GM23248 (cell line): ENCODE results near the gene SYNE1. TPM values are rescaled to one million over a fixed set of nuclear protein-coding genes. Genes with fewer than 3 reads are reported as not detected.
A peak's percentile ranks its signal among the peaks of the same experiment; 100 is the strongest.

Source experiments
- DNase-seq: peaks from one replicate; pipeline ENCODE4 v3.0.0-alpha.2; 2015
- H2AFZ ChIP-seq: fragments of 200-600 bp; sonication (generic); 2 replicates; pipeline ENCODE4 v1.6.1; 2016; ENCODE audit warnings: antibody characterized with exemption
- H3F3A ChIP-seq: fragments of 200-600 bp; sonication (generic); 2 replicates; pipeline ENCODE4 v1.6.1; 2016; ENCODE audit warnings: mild to moderate bottlenecking, antibody characterized with exemption, mixed run types; ENCODE audit not compliant: insufficient read depth
- H3K27ac ChIP-seq: fragments of 200-600 bp; sonication (generic); 2 replicates; pipeline ENCODE4 v1.5.1; 2016; ENCODE audit warnings: mild to moderate bottlenecking
- H3K27me3 ChIP-seq: fragments of 200-600 bp; sonication (generic); replicated peaks from 2 replicates; pipeline ENCODE4 v1.6.1; 2016; ENCODE audit warnings: mild to moderate bottlenecking; ENCODE audit not compliant: insufficient read depth
- H3K36me3 ChIP-seq: fragments of 200-600 bp; sonication (generic); 2 replicates; pipeline ENCODE4 v1.6.1; 2016; ENCODE audit warnings: low read depth, mild to moderate bottlenecking
- H3K4me1 ChIP-seq: fragments of 200-600 bp; sonication (generic); 2 replicates; pipeline ENCODE4 v1.6.1; 2016; ENCODE audit warnings: mild to moderate bottlenecking; ENCODE audit not compliant: insufficient read depth
- H3K4me2 ChIP-seq: fragments of 200-600 bp; sonication (generic); one replicate; pipeline ENCODE4 v1.6.1; 2016; ENCODE audit warnings: mild to moderate bottlenecking; ENCODE audit not compliant: unreplicated experiment
- H3K4me3 ChIP-seq: fragments of 200-600 bp; sonication (generic); 2 replicates; pipeline ENCODE4 v1.5.1; 2016; ENCODE audit warnings: mild to moderate bottlenecking
- H3K79me2 ChIP-seq: fragments of 200-600 bp; sonication (generic); 2 replicates; pipeline ENCODE4 v1.6.1; 2016; ENCODE audit warnings: mild to moderate bottlenecking; ENCODE audit not compliant: insufficient read depth
- H3K9ac ChIP-seq: fragments of 200-600 bp; sonication (generic); 2 replicates; pipeline ENCODE4 v1.6.1; 2016; ENCODE audit warnings: mild to moderate bottlenecking
- H3K9me2 ChIP-seq: fragments of 200-600 bp; sonication (generic); 2 replicates; pipeline ENCODE4 v1.6.1; 2016; ENCODE audit warnings: mixed run types, mild to moderate bottlenecking, moderate library complexity; ENCODE audit not compliant: insufficient read depth
- H3K9me3 ChIP-seq: fragments of 200-600 bp; sonication (generic); one replicate; pipeline ENCODE4 v1.6.1; 2017; ENCODE audit warnings: low read depth
- H4K20me1 ChIP-seq: fragments of 200-600 bp; sonication (generic); 2 replicates; pipeline ENCODE4 v1.6.0; 2016; ENCODE audit not compliant: insufficient read depth
- EZH2 ChIP-seq: fragments of 200-600 bp; sonication (generic); IDR thresholded peaks from 2 replicates; pipeline ENCODE4 v1.6.1; 2018; ENCODE audit warnings: antibody characterized with exemption, mild to moderate bottlenecking; ENCODE audit not compliant: insufficient read depth, poor library complexity, severe bottlenecking
- EZH2phosphoT487 ChIP-seq: fragments of 200-600 bp; sonication (generic); IDR thresholded peaks from 2 replicates; pipeline ENCODE4 v1.6.1; 2018; ENCODE audit warnings: antibody characterized with exemption, moderate library complexity, mild to moderate bottlenecking, low read depth; ENCODE audit not compliant: insufficient read depth
- WGBS, 2 experiments: methylation state at CpG; one replicate each; pipeline ENCODE4 v1.1.6; 2015 to 2017; ENCODE audit warnings: low lambda C conversion rate in 2 of 2, low coverage in 1 of 2; ENCODE audit errors: missing lambda C conversion rate in 2 of 2; 5-methylcytosine and 5-hydroxymethylcytosine counted together
- in situ Hi-C: fragments of 300-500 bp; cut with MboI; formaldehyde crosslinking; loops from 2 replicates; pipeline ENCODE4 v1.15.0; 2020
- polyA plus RNA-seq: library from polyadenylated mRNA; unstranded; fragments of >200 nt; fragmentation: Nextera tagmentation; extraction: Ambion mirVana; gene quantifications from 2 replicates; pipeline ENCODE4 v1.2.1, GENCODE V29; 2016
- total RNA-seq: library from RNA; depleted of rRNA; stranded (reverse); fragments of >200 nt; shearing (Covaris generic); gene quantifications from 2 replicates; pipeline ENCODE4 v1.2.3, GENCODE V29; 2014

Gene SYNE1
- total and polyA plus RNA-seq, 2 experiments from 2014 or later: 29.2 to 95.4 TPM

GRCh38 chr6:152164957-152165356 is 472.2 kb downstream of the SYNE1 start:
- in situ Hi-C loops: no loop called here
- no peak for DNase-seq
- WGBS, 2 experiments: 87 to 88% methylated on average over 5 of the region's 5 CpGs

GRCh38 chr6:152161501-152161900 is 475.7 kb downstream of the SYNE1 start:
- Histone ChIP-seq H3K4me2 (peak overlapping the region; percentile 46), H3K9me2 (no peaks in the 10 kb centered on the region), H3K4me3 (no peak overlapping the region), H2AFZ (no peak overlapping the region), H3K79me2 (no peaks in the 10 kb centered on the region), H3K9me3 (no peaks in the 10 kb centered on the region), H3K27me3 (no peaks in the 10 kb centered on the region), H4K20me1 (no peaks in the 10 kb centered on the region), H3K36me3 (peaks cover 17% of the 10 kb centered on the region; the same call in 1 of the 2 replicates), H3K27ac (peak overlapping the region; percentile 15), H3F3A (peaks cover 12% of the 10 kb centered on the region; the same call in 1 of the 2 replicates), H3K9ac (peak overlapping the region; percentile 25; the same call in 1 of the 2 replicates), H3K4me1 (peaks cover 8% of the 10 kb centered on the region)
- in situ Hi-C loops: no loop called here
- peak; percentile 68 for DNase-seq
- TF ChIP-seq EZH2phosphoT487 (no peak), EZH2 (no peak)

More at GRCh38 chr6:152164957-152165356, 472.2 kb downstream of the SYNE1 start:
- Histone ChIP-seq H3K9me3 (no peaks in the 10 kb centered on the region), H3F3A (peaks cover 12% of the 10 kb centered on the region; the same call in 1 of the 2 replicates), H3K27ac (no peak overlapping the region), H2AFZ (no peak overlapping the region), H3K9me2 (no peaks in the 10 kb centered on the region; the same call in 1 of the 2 replicates), H3K27me3 (no peaks in the 10 kb centered on the region), H3K4me2 (no peak overlapping the region), H3K4me3 (no peak overlapping the region), H3K79me2 (no peaks in the 10 kb centered on the region), H3K36me3 (peaks cover 17% of the 10 kb centered on the region; the same call in 1 of the 2 replicates), H4K20me1 (no peaks in the 10 kb centered on the region), H3K4me1 (peaks cover 15% of the 10 kb centered on the region), H3K9ac (no peak overlapping the region)
- TF ChIP-seq EZH2phosphoT487 (no peak), EZH2 (no peak)

- WGBS, 2 experiments: 97 to 98% methylated on average over 3 of the region's 3 CpGs
- no peak for TF ChIP-seq EZH2phosphoT487
- TF ChIP-seq EZH2: no peak
- H2AFZ ChIP-seq: no peak overlapping the region
- no peaks in the 10 kb centered on the region for H3K9me3 ChIP-seq
- in situ Hi-C loops: no loop called here
- H3K4me2 ChIP-seq: no peak overlapping the region
- no peaks in the 10 kb centered on the region for H3K79me2 ChIP-seq
- no peaks in the 10 kb centered on the region for H3K27me3 ChIP-seq
- H3K27ac ChIP-seq: no peak overlapping the region
- peaks cover 22% of the 10 kb centered on the region for H3K36me3 ChIP-seq
- no peak for DNase-seq
- H3F3A ChIP-seq: peaks cover 12% of the 10 kb centered on the region; the same call in 1 of the 2 replicates
- H3K9me2 ChIP-seq: no peaks in the 10 kb centered on the region
- H4K20me1 ChIP-seq: no peaks in the 10 kb centered on the region
- H3K4me1 ChIP-seq: peaks cover 8% of the 10 kb centered on the region
- no peak overlapping the region for H3K4me3 ChIP-seq
- H3K9ac ChIP-seq: no peak overlapping the region
Measured at GRCh38 chr6:152160346-152160745, 476.8 kb downstream of the SYNE1 start.

GRCh38 chr6:152155792-152156191 is 481.4 kb downstream of the SYNE1 start:
- no peaks in the 10 kb centered on the region for H3K9me3 ChIP-seq
- H3K4me2 ChIP-seq: no peak overlapping the region
- TF ChIP-seq EZH2phosphoT487 (no peak), EZH2 (no peak)
- DNase-seq: no peak
- no peak overlapping the region for H3K27ac ChIP-seq
- H2AFZ ChIP-seq: no peak overlapping the region
- H3K4me1 ChIP-seq: no peaks in the 10 kb centered on the region
- no peaks in the 10 kb centered on the region for H3K9me2 ChIP-seq
- H4K20me1 ChIP-seq: no peaks in the 10 kb centered on the region
- no peaks in the 10 kb centered on the region for H3K27me3 ChIP-seq
- H3K36me3 ChIP-seq: peaks cover 59% of the 10 kb centered on the region
- no peak overlapping the region for H3K4me3 ChIP-seq
- WGBS, 2 experiments: 84 to 86% methylated on average over 8 of the region's 8 CpGs
- H3F3A ChIP-seq: no peaks in the 10 kb centered on the region
- no peaks in the 10 kb centered on the region for H3K79me2 ChIP-seq
- no peak overlapping the region for H3K9ac ChIP-seq
- in situ Hi-C loops: no loop called here
